ENCODE data around the gene FLNB. TPM values are rescaled to one million over a fixed set of nuclear protein-coding genes. Genes with fewer than 3 reads are reported as not detected.

Gene FLNB
- total RNA-seq, 2 experiments from 2014 or later: 26.3 to 28.4 TPM

DNA sequence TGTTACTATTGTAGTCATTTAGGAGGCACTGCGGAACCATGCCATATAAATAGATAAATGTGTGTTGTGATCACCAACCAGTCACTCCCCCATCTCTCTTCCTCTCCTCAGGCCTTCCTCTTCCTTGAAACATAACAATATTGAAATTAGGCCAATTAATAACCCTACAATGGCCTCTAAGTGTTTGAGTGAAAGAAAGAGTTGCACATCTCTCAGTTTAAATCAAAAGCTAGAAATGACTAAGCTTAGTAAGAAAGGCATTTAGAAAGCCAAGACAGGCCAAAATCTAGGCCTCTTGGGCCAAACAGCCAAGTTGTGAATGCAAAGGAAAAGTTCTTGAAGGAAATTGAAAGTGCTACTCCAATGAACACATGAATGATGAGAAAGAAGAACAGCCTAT is 210.7 kb downstream of the FLNB start:
- intact Hi-C loops (cut with micrococcal nuclease): loop anchor here (5.0 kb wide), 1 partner anchor 42 kb away; no protein-coding TSS in a partner anchor
- TF ChIP-seq, protein P1, sequence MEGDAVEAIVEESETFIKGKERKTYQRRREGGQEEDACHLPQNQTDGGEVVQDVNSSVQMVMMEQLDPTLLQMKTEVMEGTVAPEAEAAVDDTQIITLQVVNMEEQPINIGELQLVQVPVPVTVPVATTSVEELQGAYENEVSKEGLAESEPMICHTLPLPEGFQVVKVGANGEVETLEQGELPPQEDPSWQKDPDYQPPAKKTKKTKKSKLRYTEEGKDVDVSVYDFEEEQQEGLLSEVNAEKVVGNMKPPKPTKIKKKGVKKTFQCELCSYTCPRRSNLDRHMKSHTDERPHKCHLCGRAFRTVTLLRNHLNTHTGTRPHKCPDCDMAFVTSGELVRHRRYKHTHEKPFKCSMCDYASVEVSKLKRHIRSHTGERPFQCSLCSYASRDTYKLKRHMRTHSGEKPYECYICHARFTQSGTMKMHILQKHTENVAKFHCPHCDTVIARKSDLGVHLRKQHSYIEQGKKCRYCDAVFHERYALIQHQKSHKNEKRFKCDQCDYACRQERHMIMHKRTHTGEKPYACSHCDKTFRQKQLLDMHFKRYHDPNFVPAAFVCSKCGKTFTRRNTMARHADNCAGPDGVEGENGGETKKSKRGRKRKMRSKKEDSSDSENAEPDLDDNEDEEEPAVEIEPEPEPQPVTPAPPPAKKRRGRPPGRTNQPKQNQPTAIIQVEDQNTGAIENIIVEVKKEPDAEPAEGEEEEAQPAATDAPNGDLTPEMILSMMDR (IDR thresholded peaks at IDR 0.05): no peak
- CTCF ChIA-PET: interaction anchor here (0.9 to 9.8 kb wide), 10 partner anchors 15 to 211 kb away, joined by 3 to 264 read pairs (median 6); partner anchors contain the start of genes ABHD6, FLNB, HTD2 and RPP14
- Mint-ChIP-seq H3K27me3 (peaks cover 2% of the 10 kb centered on the region), H3K4me3 (no peak overlapping the region), H3K27ac (no peak overlapping the region), H3K4me1 (ENCODE audit: low read depth) (peaks cover 37% of the 10 kb centered on the region), H3K36me3 (ENCODE audit: low read depth) (no peaks in the 10 kb centered on the region), H3K9me3 (no peaks in the 10 kb centered on the region)
- no peak for DNase-seq
- ATAC-seq: no peak
- POLR2A ChIA-PET: no interaction called here

Other genes with a start within 250 kb of the FLNB start
- gene DNASE1L3, start 202.6 kb downstream of the FLNB start, total RNA-seq: not detected
- gene ABHD6, start 229.4 kb downstream of the FLNB start, total RNA-seq: 1 to 10 TPM; 3.3 to 3.7 TPM